ENCODE data around the gene HDAC10.

Gene HDAC10

GRCh38 chr22:50293441-50294318 is 42.6 kb upstream of the HDAC10 start:
- TF ChIP-seq ZBTB7A (IDR thresholded peaks at IDR 0.05; ENCODE audit: low read depth) (peak; percentile 97), CREB1 (IDR thresholded peaks at IDR 0.05; ENCODE audit: low read depth) (no peak), CEBPB (IDR thresholded peaks at IDR 0.05) (no peak), TAF1 (IDR thresholded peaks at IDR 0.05; ENCODE audit: low read depth) (0 out of 2 replicates have a peak, but pooled peaks have one; percentile 24), NFIC (IDR thresholded peaks at IDR 0.05) (peak; percentile 83), EGR1 (IDR thresholded peaks at IDR 0.05) (peak; percentile 98), EP300 (IDR thresholded peaks at IDR 0.05; ENCODE audit: borderline replicate concordance) (peak; percentile 79), FOXM1 (IDR thresholded peaks at IDR 0.05; ENCODE audit: borderline replicate concordance, low read depth) (0 out of 2 replicates have a peak, but pooled peaks have one; percentile 56), USF1 (IDR thresholded peaks at IDR 0.05) (0 out of 2 replicates have a peak, but pooled peaks have one; percentile 16), RAD21 (IDR thresholded peaks at IDR 0.05; ENCODE audit: low read depth) (peak; percentile 25; the same call in 1 of the 2 replicates), YY1 (IDR thresholded peaks at IDR 0.05; ENCODE audit: low read depth) (peak; percentile 63), TCF12 (IDR thresholded peaks at IDR 0.05; ENCODE audit: low read depth) (peak; percentile 88), MAX (IDR thresholded peaks at IDR 0.05) (peak; percentile 72), REST (IDR thresholded peaks at IDR 0.05; ENCODE audit: low read depth) (no peak), TEAD4 (IDR thresholded peaks at IDR 0.05) (peak; percentile 100)

- TF ChIP-seq MAX (IDR thresholded peaks at IDR 0.05) (no peak), EP300 (IDR thresholded peaks at IDR 0.05; ENCODE audit: borderline replicate concordance) (no peak; the same call in 1 of the 2 replicates), EGR1 (IDR thresholded peaks at IDR 0.05) (no peak), USF1 (IDR thresholded peaks at IDR 0.05) (no peak), TCF12 (IDR thresholded peaks at IDR 0.05; ENCODE audit: low read depth) (no peak), REST (IDR thresholded peaks at IDR 0.05; ENCODE audit: low read depth) (no peak), FOXM1 (IDR thresholded peaks at IDR 0.05; ENCODE audit: borderline replicate concordance, low read depth) (no peak), RAD21 (IDR thresholded peaks at IDR 0.05; ENCODE audit: low read depth) (no peak)
These were observed 41.8 kb upstream of the HDAC10 start for GRCh38 chr22:50292643-50293440.

GRCh38 chr22:50289942-50290630 is 39.0 kb upstream of the HDAC10 start:
- TF ChIP-seq RAD21 (IDR thresholded peaks at IDR 0.05; ENCODE audit: low read depth), result no peak
- no peak for TF ChIP-seq FOXM1 (IDR thresholded peaks at IDR 0.05; ENCODE audit: borderline replicate concordance, low read depth)
- no peak for TF ChIP-seq EGR1 (IDR thresholded peaks at IDR 0.05)
- TF ChIP-seq CREB1 (IDR thresholded peaks at IDR 0.05; ENCODE audit: low read depth), result no peak
- no peak for TF ChIP-seq YY1 (IDR thresholded peaks at IDR 0.05; ENCODE audit: low read depth)
- TF ChIP-seq TAF1 (IDR thresholded peaks at IDR 0.05; ENCODE audit: low read depth), result no peak
- no peak for TF ChIP-seq EP300 (IDR thresholded peaks at IDR 0.05; ENCODE audit: borderline replicate concordance)
- TF ChIP-seq TCF12 (IDR thresholded peaks at IDR 0.05; ENCODE audit: low read depth), result no peak
- no peak for TF ChIP-seq CEBPB (IDR thresholded peaks at IDR 0.05)
- no peak for TF ChIP-seq TEAD4 (IDR thresholded peaks at IDR 0.05)
- no peak for TF ChIP-seq USF1 (IDR thresholded peaks at IDR 0.05)
- TF ChIP-seq MAX (IDR thresholded peaks at IDR 0.05), result no peak
- no peak for TF ChIP-seq REST (IDR thresholded peaks at IDR 0.05; ENCODE audit: low read depth)
- no peak for TF ChIP-seq ZBTB7A (IDR thresholded peaks at IDR 0.05; ENCODE audit: low read depth)
- no peak for TF ChIP-seq NFIC (IDR thresholded peaks at IDR 0.05)
